CD14-positive monocyte (primary cell): ENCODE data around the gene PTPRU. TPM values are rescaled to one million over a fixed set of nuclear protein-coding genes. Genes with fewer than 3 reads are reported as not detected.

Experiments
- DNase-seq, 3 donors: peaks; one replicate each; pipeline ENCODE4 v3.0.0-alpha.2; 2011 to 2022
- H2AFZ ChIP-seq: 2 replicates; pipeline ENCODE4 v1.6.0; 2012; ENCODE audit warnings: mild to moderate bottlenecking, low read depth, low read length, inconsistent platforms; ENCODE audit not compliant: insufficient read depth, poor library complexity, severe bottlenecking
- H3K27ac ChIP-seq, 2 donors: 1 replicate in 1 of 2; 2 replicates in 1 of 2; pipeline ENCODE4 v1.5.1; 2012 to 2013; ENCODE audit warnings: low read length in 2 of 2, control low read depth in 1 of 2, inconsistent platforms in 1 of 2, low read depth in 1 of 2, mild to moderate bottlenecking in 1 of 2
- H3K27me3 ChIP-seq, 2 donors: one replicate each; pipeline versions ENCODE4 v1.6.0 to v1.6.1; 2011 to 2013; ENCODE audit warnings: low read length in 2 of 2; ENCODE audit not compliant: control insufficient read depth in 2 of 2, insufficient read depth in 2 of 2
- H3K36me3 ChIP-seq, 2 donors: replicated peaks in 1 of 2; 1 replicate in 1 of 2; 2 replicates in 1 of 2; pipeline versions ENCODE4 v1.5.1 to v1.6.1; 2012 to 2013; ENCODE audit warnings: low read length in 2 of 2, control low read depth in 1 of 2, inconsistent platforms in 1 of 2, mild to moderate bottlenecking in 1 of 2; ENCODE audit not compliant: insufficient read depth in 2 of 2, control insufficient read depth in 1 of 2
- H3K4me1 ChIP-seq, 2 donors: 1 replicate in 1 of 2; 2 replicates in 1 of 2; pipeline versions ENCODE4 v1.5.1 to v1.6.1; 2012 to 2013; ENCODE audit warnings: low read length in 2 of 2, control low read depth in 1 of 2, inconsistent platforms in 1 of 2, mild to moderate bottlenecking in 1 of 2, moderate library complexity in 1 of 2; ENCODE audit not compliant: insufficient read depth in 2 of 2, control insufficient read depth in 1 of 2
- H3K4me2 ChIP-seq: replicated peaks from 2 replicates; pipeline ENCODE3; 2012; ENCODE audit warnings: low read length, moderate library complexity, mild to moderate bottlenecking; ENCODE audit not compliant: poor library complexity, severe bottlenecking; ENCODE audit errors: extremely low read depth
- H3K4me3 ChIP-seq, 3 experiments: fragments of 200-600 bp in 1 of 3; sonication (generic) in 1 of 3; replicated peaks in 1 of 3; 1 replicate in 2 of 3; 2 replicates in 1 of 3; pipeline ENCODE4 v1.5.1; 2011 to 2013; ENCODE audit warnings: low read length in 3 of 3, mild to moderate bottlenecking in 3 of 3, control low read depth in 2 of 3, low read depth in 2 of 3, inconsistent platforms in 1 of 3, moderate library complexity in 1 of 3
- H3K79me2 ChIP-seq: 2 replicates; pipeline ENCODE4 v1.6.0; 2012; ENCODE audit warnings: mild to moderate bottlenecking, control low read depth, inconsistent platforms, low read length, moderate library complexity; ENCODE audit not compliant: insufficient read depth
- H3K9ac ChIP-seq: 2 replicates; pipeline ENCODE4 v1.6.0; 2017; ENCODE audit warnings: low read length, mild to moderate bottlenecking; ENCODE audit not compliant: insufficient read depth, poor library complexity, severe bottlenecking
- H3K9me3 ChIP-seq, 2 donors: replicated peaks in 1 of 2; 1 replicate in 1 of 2; 2 replicates in 1 of 2; pipeline versions ENCODE4 v1.5.1 to v1.6.1; 2012 to 2013; ENCODE audit warnings: low read length in 2 of 2, control low read depth in 1 of 2; ENCODE audit not compliant: control insufficient read depth in 1 of 2, insufficient read depth in 1 of 2
- H4K20me1 ChIP-seq: 2 replicates; pipeline ENCODE4 v1.6.0; 2012; ENCODE audit warnings: mild to moderate bottlenecking, low read length, control low read depth, moderate library complexity; ENCODE audit not compliant: insufficient read depth
- H3K27ac Mint-ChIP-seq, 7 donors: one replicate each; pipeline ENCODE4 v1.8.0; 2020; ENCODE audit warnings: mild to moderate bottlenecking in 7 of 7, mixed read lengths in 7 of 7, moderate library complexity in 6 of 7, inconsistent platforms in 2 of 7
- H3K27me3 Mint-ChIP-seq, 3 donors: one replicate each; pipeline ENCODE4 v1.8.0; 2021 to 2022; ENCODE audit warnings: low read depth in 3 of 3, mild to moderate bottlenecking in 3 of 3, mixed read lengths in 3 of 3, moderate library complexity in 3 of 3, inconsistent platforms in 1 of 3
- H3K36me3 Mint-ChIP-seq, 2 donors: one replicate each; pipeline ENCODE4 v1.8.0; 2020; ENCODE audit warnings: mixed read lengths in 2 of 2, inconsistent platforms in 1 of 2, mild to moderate bottlenecking in 1 of 2
- H3K4me1 Mint-ChIP-seq: one replicate; pipeline ENCODE4 v1.8.0; 2020; ENCODE audit warnings: mild to moderate bottlenecking, mixed read lengths
- H3K4me3 Mint-ChIP-seq, 2 donors: one replicate each; pipeline ENCODE4 v1.8.0; 2020; ENCODE audit warnings: mild to moderate bottlenecking in 2 of 2, mixed read lengths in 2 of 2, moderate library complexity in 1 of 2
- H3K9me3 Mint-ChIP-seq, 7 donors: one replicate each; pipeline ENCODE4 v1.8.0; 2020 to 2022; ENCODE audit warnings: mixed read lengths in 7 of 7, mild to moderate bottlenecking in 6 of 7, moderate library complexity in 6 of 7, inconsistent platforms in 2 of 7
- WGBS: methylation state at CpG from one replicate; pipeline ENCODE4 v1.1.5; 2013; ENCODE audit warnings: missing lambda C conversion rate; ENCODE audit not compliant: insufficient coverage; 5-methylcytosine and 5-hydroxymethylcytosine counted together
- intact Hi-C, 2 donors: fragments of 100-400 bp; cut with micrococcal nuclease; formaldehyde crosslinking; loops; one replicate each; pipeline versions ENCODE4 v1.15.0 to v1.15.1; 2023
- polyA plus RNA-seq, 3 donors: library from polyadenylated mRNA; depleted of rRNA in 1 of 3; unstranded in 2 of 3; stranded (reverse) in 1 of 3; fragments of 300-500 nt in 2 of 3; fragments of >200 nt in 1 of 3; fragmentation: Illumina TruSeq in 2 of 3; gene quantifications; 1 replicate in 2 of 3; 2 replicates in 1 of 3; pipeline ENCODE4 v1.2.3, GENCODE V29; 2012 to 2021
- TF ChIP-seq, protein P1 (sequence below): fragments of 200-600 bp; IDR thresholded peaks from one replicate; pipeline ENCODE4 v1.8.0; 2022; ENCODE audit warnings: antibody characterized with exemption, mild to moderate bottlenecking

PTPRU gene
- polyA plus RNA-seq, 3 donors: 0.42 to 1.4 TPM; not detected in 1

DNA sequence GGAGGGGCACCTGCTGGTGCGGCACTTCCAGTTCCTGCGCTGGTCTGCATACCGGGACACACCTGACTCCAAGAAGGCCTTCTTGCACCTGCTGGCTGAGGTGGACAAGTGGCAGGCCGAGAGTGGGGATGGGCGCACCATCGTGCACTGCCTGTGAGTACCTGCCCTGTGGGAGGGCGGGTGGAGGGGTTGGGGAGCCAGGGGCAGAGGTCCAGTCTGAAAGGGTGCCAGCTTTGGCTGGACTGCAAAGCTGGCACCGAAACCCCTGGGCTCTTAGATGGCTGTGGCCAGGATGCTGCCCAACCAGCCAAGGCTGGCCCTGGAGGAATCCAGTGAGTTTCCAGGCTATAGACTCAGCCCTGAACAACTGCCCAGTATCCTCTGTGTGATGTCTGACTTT lies 87.3 kb downstream of the PTPRU start:
- peaks cover 3 to 9% (median 8%) of the 10 kb centered on the region in 3 donors for H3K27me3 Mint-ChIP-seq
- Histone ChIP-seq H4K20me1 (no peaks in the 10 kb centered on the region), H3K27me3 (no peaks in the 10 kb centered on the region), H3K27ac (no peak overlapping the region), H3K9me3 (no peaks in the 10 kb centered on the region), H2AFZ (no peak overlapping the region), H3K4me2 (no peak overlapping the region), H3K4me1 (no peaks in the 10 kb centered on the region), H3K79me2 (no peaks in the 10 kb centered on the region), H3K9ac (no peak overlapping the region), H3K4me3 (no peak overlapping the region), H3K36me3 (no peaks in the 10 kb centered on the region)
- intact Hi-C loops: no loop called here
- 93% methylated on average over 8 of the region's 8 CpGs for WGBS
- H3K4me3 Mint-ChIP-seq: no peak overlapping the region
- no peaks in the 10 kb centered on the region for H3K36me3 Mint-ChIP-seq
- no peak overlapping the region for H3K27ac Mint-ChIP-seq
- no peak for DNase-seq
- no peaks in the 10 kb centered on the region for H3K4me1 Mint-ChIP-seq
- TF ChIP-seq, protein P1, sequence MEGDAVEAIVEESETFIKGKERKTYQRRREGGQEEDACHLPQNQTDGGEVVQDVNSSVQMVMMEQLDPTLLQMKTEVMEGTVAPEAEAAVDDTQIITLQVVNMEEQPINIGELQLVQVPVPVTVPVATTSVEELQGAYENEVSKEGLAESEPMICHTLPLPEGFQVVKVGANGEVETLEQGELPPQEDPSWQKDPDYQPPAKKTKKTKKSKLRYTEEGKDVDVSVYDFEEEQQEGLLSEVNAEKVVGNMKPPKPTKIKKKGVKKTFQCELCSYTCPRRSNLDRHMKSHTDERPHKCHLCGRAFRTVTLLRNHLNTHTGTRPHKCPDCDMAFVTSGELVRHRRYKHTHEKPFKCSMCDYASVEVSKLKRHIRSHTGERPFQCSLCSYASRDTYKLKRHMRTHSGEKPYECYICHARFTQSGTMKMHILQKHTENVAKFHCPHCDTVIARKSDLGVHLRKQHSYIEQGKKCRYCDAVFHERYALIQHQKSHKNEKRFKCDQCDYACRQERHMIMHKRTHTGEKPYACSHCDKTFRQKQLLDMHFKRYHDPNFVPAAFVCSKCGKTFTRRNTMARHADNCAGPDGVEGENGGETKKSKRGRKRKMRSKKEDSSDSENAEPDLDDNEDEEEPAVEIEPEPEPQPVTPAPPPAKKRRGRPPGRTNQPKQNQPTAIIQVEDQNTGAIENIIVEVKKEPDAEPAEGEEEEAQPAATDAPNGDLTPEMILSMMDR: no peak
- H3K9me3 Mint-ChIP-seq: no peaks in the 10 kb centered on the region

DNA sequence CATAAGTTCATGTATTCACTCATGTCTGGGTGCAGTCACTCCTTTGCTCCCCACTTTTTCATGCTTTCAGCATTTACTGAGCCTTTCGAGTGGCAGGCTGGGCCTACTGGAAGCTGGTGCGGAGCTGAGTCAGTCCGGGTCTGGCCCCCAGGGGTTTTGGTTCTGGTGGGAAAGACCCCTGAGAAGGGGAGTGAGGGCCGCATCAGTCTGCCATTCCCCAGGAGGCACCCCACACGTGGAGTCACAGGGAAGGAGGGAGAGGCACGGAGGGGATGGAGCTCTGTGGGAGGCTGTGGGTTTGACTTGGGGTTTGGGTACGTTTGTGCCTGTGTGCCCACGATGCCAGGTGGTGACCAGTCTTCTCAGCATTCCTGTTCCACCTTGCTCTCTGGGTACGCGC lies 87.9 kb downstream of the PTPRU start:
- Mint-ChIP-seq H3K9me3 (no peaks in the 10 kb centered on the region), H3K4me1 (no peaks in the 10 kb centered on the region), H3K27ac (no peak overlapping the region), H3K36me3 (no peaks in the 10 kb centered on the region), H3K27me3 (peaks cover 3 to 9% (median 8%) of the 10 kb centered on the region in 3 donors), H3K4me3 (no peak overlapping the region)
- H3K27me3 ChIP-seq: no peaks in the 10 kb centered on the region
- no peaks in the 10 kb centered on the region for H4K20me1 ChIP-seq
- H3K4me2 ChIP-seq: no peak overlapping the region
- no peak for DNase-seq
- no peaks in the 10 kb centered on the region for H3K36me3 ChIP-seq
- intact Hi-C loops: no loop called here
- no peak overlapping the region for H3K9ac ChIP-seq
- no peaks in the 10 kb centered on the region for H3K79me2 ChIP-seq
- H3K27ac ChIP-seq: no peak overlapping the region
- no peak overlapping the region for H3K4me3 ChIP-seq
- no peaks in the 10 kb centered on the region for H3K9me3 ChIP-seq
- no peak overlapping the region for H2AFZ ChIP-seq
- H3K4me1 ChIP-seq: no peaks in the 10 kb centered on the region
- TF ChIP-seq, protein P1: no peak
- WGBS: 86% methylated on average over 8 of the region's 10 CpGs
